Forelimb muscle (tissue), 1 donor: Measurements from ENCODE around the gene TACC2. TPM values are rescaled to one million over a fixed set of nuclear protein-coding genes. Genes with fewer than 3 reads are reported as not detected.
"Not testable (repeated sequence)": the region's sequence is repeated elsewhere in the genome, so short reads cannot be mapped to it uniquely, and the experiment has no call there.

Experiments used
- DNase-seq: peaks from one replicate; pipeline ENCODE4 v3.0.0-alpha.2; 2013; ENCODE audit warnings: low read depth
- polyA plus RNA-seq: library from polyadenylated mRNA; unstranded; fragments of 120-200 nt; gene quantifications from one replicate; pipeline ENCODE4 v1.2.1, GENCODE V29; 2013; ENCODE audit not compliant: insufficient read length

TACC2 gene
- polyA plus RNA-seq, 1 donor, result 122 TPM

DNA sequence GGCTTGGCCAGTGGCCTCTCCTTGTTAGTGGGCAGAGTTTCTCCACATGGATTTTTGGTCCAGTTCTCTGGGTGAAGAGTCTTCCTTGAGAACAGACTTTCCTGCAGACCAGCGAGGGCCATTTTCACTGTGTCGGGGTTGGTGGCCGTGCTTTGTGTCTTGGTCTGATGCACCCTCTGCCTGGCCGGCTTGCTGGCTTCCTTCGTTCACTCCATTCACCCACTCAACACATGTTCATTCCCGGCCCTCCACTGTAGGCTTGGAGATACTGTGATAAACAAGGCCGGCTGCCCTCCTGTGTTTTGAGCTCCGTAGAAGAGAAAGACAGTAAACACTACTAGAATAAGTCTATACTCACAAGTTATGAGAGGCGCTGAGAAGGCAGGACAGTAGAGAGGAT is 205.3 kb downstream of the TACC2 start:
- DNase-seq, result no peak

DNA sequence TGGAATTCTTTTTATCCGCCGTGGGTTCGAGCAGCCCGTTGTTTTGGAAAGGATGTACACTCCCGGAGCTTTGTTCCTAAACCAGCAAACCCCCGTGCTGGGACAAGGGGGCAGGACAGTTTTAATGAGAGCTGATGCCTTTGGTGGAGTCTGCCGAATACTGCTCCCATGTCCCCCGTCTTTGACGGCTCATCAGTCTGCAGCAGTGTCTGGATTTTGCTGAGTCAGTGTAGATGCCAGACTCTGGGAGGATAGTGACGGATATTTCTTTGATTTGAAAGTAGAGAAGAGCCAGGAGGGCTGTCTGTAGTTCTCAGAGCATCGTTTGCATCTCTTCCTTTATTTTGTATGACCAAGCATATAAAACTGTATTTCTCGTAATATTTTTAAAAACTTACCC is 207.3 kb downstream of the TACC2 start:
- no peak for DNase-seq

- no peak for DNase-seq
These were observed 208.8 kb downstream of the TACC2 start for GRCh38 chr10:122197611-122198222.

DNA sequence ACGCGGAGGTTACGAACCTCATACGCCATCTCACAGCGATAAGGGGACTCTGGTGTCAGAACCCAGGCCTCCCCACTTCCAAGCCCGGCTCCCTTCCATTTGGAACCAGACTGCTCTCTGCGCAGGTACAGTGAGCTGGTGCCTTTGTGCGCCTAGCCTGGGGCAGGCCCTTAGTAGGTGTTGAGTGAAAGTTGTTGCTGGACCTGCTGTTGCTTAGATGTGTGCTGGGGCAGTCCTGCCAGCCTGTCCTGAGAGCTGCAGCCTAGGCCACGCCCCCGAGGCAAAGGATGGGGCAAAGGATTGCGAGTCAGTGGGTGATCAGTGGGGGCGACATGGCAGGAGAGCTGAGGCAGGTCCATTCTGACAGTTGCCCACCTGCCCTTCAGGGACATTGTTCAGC is 209.7 kb downstream of the TACC2 start:
- no peak for DNase-seq

DNA sequence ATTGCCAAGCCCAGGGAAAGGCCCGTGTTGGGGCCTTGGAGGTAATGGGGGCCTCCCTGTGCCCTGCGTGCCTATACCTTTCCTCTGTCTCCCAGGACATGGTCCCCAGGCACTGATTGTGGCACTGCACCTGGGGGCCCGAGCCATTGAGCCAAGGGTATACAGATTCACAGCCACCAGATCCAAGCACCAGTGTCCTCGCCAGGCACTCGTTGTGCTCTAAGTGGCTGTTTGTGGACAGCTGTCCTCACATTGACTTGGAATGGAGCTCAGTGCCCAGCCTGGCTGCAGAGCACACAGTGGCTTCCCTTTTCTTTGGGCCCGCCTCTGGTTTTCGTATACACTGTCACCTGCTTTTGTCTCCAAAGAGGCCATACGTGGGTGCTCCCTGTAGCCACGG is 210.1 kb downstream of the TACC2 start:
- DNase-seq, result no peak

DNA sequence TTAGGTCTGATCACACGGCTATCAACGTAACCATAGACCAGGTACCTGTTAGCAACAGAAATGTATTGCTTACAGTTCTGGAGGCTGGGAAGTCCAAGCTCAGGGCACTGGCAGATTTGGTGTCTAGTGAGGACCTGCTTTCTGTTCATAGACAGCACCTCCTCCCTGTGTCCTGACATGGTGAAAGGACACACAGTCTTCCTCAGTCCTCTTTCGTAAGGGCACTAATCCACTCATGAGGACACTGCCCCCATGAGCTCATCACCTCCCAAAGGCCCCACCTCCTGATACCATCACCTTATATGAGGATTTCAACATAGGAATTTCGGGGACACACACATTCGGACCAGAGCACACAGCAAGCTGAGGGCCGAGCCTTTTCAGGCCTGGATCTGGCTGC is 210.7 kb downstream of the TACC2 start:
- no peak for DNase-seq

GRCh38 chr10:122201401-122201800 is 212.4 kb downstream of the TACC2 start:
- no peak for DNase-seq

GRCh38 chr10:122203180-122203579 is 214.2 kb downstream of the TACC2 start:
- not testable (repeated sequence) for DNase-seq

- no peak for DNase-seq
These were observed 215.9 kb downstream of the TACC2 start for GRCh38 chr10:122204691-122205489.

DNA sequence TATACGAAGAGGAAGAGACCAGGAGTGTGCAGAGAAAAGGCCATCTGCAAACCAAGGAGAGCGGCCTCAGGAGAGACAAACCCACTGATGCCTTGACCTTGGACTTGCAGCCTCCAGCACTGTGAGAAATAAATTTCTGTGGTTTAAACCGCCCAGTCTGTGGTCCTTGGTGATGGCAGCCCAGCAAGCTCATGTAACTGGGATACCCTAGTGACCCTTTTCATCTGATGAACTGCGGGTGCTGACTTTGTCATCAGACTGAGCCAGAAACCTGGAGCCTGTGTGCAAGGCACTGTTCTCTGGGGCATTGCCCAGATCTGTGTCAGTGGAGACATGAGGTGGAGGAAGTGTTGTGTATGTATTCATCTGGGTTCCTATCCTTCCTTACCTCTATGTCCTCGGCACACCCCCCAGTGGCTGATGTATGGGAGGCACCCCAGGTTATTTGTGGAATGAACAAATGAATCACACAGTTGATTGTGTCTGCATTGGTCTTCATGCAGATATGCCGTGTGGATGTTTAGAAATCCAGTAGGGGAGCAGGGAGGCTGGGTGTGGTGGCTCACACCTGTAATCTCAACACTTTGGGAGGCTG is 217.6 kb downstream of the TACC2 start:
- DNase-seq, result no peak

DNA sequence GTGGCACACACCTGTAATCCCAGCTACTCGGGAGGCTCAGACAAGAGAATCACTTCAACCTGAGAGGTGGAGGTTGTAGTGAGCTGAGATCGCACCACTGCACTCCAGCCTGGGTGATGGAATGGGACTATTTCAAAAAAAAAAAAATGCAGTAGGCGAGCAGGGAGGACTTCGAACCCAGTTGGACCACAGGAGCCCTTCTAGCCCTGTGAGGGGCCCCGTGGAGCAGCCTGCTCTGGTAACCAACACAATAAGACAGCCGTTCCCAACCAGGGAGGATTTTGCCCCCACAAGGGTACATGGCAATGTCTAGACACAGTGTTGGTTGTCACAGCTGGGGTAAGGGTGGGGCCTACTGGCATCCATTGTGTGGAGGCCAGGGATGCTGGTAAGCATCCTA is 218.2 kb downstream of the TACC2 start:
- DNase-seq, result no peak

GRCh38 chr10:122207596-122207995 is 218.6 kb downstream of the TACC2 start:
- no peak for DNase-seq

GRCh38 chr10:122208571-122209430 is 219.8 kb downstream of the TACC2 start:
- DNase-seq, result no peak

DNA sequence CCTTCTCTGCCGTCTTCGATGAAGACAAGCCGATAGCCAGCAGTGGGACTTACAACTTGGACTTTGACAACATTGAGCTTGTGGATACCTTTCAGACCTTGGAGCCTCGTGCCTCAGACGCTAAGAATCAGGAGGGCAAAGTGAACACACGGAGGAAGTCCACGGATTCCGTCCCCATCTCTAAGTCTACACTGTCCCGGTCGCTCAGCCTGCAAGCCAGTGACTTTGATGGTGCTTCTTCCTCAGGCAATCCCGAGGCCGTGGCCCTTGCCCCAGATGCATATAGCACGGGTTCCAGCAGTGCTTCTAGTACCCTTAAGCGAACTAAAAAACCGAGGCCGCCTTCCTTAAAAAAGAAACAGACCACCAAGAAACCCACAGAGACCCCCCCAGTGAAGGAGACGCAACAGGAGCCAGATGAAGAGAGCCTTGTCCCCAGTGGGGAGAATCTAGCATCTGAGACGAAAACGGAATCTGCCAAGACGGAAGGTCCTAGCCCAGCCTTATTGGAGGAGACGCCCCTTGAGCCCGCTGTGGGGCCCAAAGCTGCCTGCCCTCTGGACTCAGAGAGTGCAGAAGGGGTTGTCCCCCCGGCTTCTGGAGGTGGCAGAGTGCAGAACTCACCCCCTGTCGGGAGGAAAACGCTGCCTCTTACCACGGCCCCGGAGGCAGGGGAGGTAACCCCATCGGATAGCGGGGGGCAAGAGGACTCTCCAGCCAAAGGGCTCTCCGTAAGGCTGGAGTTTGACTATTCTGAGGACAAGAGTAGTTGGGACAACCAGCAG is 221.7 kb downstream of the TACC2 start:
- no peak for DNase-seq

DNA sequence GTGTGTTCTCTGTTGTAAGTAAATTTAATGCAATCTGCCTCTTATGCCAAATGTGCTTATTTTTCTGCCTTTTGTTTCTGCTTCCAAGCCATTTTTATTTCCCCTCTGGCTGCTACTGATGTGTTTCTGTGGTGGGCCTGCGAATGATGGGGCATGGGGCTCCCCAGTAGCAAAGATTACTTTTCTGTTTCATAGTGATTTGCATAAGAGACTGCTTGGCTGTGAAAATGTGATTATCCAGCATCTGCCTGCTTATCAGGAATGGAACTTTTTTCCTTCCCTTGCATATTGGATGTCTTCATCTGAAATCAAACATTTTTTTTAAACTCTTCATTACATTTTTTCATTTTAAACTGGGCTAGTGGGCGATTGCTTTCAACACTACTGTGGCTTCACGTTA is 224.4 kb downstream of the TACC2 start:
- no peak for DNase-seq

GRCh38 chr10:122213766-122214165 is 224.8 kb downstream of the TACC2 start:
- no peak for DNase-seq

DNA sequence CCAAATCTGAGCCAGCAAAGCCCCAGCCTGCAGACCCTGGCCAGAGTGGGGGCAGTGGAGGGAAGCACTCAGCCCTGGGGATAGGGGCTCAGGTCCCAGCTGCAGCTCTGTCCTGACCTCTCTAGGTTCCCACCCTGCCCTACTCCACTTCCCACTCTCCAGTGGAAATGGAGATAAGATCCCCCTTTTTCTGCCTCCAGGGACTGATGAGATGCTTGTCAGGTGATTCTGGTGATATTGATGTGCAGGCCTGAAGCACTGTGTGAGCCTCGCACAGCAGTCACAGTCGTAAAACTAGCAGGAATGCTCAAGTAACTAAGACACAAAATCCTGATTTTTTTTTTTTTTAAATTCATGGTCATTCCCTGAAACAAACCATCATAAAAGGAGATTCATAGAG is 227.1 kb downstream of the TACC2 start:
- no peak for DNase-seq

DNA sequence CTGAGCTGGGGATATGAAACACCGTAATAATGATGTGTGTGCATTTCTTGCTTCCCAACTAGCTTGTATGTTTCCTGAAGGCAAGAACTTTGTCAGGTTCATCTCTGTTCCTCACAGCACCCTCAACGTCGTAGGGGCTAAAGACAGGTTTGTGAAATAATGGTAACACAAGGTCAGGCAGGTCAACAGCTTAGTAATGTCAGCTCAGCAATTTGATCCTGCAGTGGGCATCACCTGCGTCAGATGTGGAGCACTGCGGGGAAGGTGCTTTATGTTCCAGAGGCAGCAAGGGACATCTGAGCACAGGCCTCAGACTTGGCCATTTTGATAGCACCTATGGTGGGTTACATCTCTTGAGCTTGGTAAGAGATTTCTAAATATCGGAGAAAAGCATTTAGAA is 230.4 kb downstream of the TACC2 start:
- DNase-seq, result no peak

GRCh38 chr10:122220736-122221135 is 231.8 kb downstream of the TACC2 start:
- no peak for DNase-seq

GRCh38 chr10:122221958-122222357 is 233.0 kb downstream of the TACC2 start:
- DNase-seq, result no peak

DNA sequence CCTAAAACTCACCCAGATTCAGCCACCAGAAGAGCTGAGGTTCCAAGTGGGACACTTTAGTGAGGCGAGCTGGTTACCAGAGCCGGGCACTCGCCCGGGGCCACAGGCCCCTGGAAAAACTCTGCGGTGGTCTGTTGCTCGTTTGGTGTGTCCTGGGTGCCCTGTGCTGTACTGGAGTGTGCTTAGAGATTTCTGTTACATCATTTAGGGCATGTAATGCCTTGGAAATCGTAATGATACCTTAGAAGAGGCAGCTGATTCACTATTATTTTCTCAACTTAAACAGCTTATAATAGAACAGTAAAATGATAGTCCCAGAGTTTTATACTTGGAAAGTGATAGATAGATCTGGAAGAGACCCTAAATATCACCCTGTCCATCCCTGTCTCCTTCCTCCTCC is 233.7 kb downstream of the TACC2 start:
- no peak for DNase-seq
